ENCODE measurements around the gene NAGPA.
A peak's percentile ranks its signal among the peaks of the same experiment; 100 is the strongest.
"Not testable (repeated sequence)": the region's sequence is repeated elsewhere in the genome, so short reads cannot be mapped to it uniquely, and the experiment has no call there.

NAGPA gene

DNA sequence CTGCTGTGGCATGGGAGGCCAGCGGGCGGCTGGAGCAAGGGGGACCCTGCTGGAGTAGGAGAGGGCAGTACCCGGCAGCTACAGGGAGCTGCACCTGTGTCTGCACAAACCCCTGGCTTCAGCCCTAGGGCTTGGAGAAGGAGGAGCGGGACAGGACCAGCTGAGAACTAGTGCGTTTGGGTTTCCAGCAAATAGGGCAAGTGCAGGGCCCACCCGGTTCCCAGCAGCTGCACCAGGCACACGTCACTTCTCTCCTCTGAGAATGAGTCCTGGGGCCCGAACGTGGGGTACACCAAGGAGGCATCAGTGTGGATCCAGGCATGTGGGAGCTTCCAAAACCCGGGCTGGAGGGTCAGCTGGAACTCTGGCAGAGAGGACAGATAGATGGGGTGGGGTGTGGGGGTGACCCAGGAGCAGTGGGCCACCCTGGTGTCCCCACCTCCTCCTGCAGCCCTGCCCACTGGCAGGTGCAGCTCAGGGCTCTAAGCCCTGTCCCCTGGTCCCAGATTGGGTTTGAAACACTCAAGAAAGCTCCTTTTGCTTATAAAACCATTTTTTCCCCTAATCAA, 26.4 kb upstream of the NAGPA start:
- no peak for DNase-seq (ENCODE audit: low read depth in 3 of 3)

- DNase-seq (ENCODE audit: low read depth in 3 of 3) = no peak
Measured at GRCh38 chr16:5059386-5060072, 25.8 kb upstream of the NAGPA start.

DNA sequence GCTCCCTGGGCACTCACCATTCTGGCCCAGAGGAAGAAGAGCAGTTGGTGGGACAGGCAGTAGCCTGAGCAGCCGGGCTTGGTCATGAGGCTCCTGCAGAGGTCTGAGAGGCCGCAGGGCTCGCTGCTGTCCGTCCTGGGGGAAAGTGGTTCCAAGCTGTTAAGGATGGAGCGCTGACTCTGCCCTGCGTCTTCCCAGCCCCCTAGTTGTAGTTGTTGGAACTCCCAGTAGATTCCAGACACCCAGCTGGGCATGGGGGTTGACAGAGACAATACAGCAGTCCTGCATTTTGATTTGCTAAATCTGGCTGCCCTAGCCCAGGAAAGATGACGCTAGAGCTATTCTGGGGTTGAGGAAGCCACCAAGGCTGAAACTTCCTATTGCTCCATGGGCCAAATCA, 24.7 kb upstream of the NAGPA start:
- no peak for DNase-seq (ENCODE audit: low read depth in 3 of 3)

- DNase-seq (ENCODE audit: low read depth in 3 of 3) = peak in 2 of 3 donors; percentile 18 to 19
Measured at GRCh38 chr16:5056352-5056751, 22.6 kb upstream of the NAGPA start.

- DNase-seq (ENCODE audit: low read depth in 3 of 3) = no peak
Measured at GRCh38 chr16:5054876-5055865, 21.4 kb upstream of the NAGPA start.

- no peak for DNase-seq (ENCODE audit: low read depth in 3 of 3)
Measured at GRCh38 chr16:5046914-5047313, 13.2 kb upstream of the NAGPA start.

GRCh38 chr16:5045499-5046115, 11.9 kb upstream of the NAGPA start:
- DNase-seq (ENCODE audit: low read depth in 3 of 3) = no peak

DNA sequence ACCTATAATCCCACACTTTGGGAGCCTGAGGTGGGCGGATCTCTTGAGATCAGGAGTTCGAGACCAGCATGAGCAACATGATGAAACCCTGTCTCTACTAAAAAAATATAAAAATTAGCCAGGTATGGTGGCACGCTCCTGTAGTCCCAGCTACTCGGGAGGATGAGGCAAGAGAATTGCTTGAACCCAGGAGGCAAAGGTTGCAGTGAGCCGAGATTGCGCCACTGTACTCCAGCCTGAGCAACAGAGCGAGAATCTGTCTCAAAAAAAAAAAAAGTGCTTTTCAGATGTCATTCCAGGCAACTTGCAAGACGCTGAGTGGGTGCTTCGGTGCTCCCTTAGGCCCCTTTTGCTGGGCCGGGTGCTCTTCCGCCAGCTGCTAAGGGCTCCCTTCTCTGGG, 10.8 kb upstream of the NAGPA start:
- DNase-seq (ENCODE audit: low read depth in 3 of 3) = not testable (repeated sequence)

DNA sequence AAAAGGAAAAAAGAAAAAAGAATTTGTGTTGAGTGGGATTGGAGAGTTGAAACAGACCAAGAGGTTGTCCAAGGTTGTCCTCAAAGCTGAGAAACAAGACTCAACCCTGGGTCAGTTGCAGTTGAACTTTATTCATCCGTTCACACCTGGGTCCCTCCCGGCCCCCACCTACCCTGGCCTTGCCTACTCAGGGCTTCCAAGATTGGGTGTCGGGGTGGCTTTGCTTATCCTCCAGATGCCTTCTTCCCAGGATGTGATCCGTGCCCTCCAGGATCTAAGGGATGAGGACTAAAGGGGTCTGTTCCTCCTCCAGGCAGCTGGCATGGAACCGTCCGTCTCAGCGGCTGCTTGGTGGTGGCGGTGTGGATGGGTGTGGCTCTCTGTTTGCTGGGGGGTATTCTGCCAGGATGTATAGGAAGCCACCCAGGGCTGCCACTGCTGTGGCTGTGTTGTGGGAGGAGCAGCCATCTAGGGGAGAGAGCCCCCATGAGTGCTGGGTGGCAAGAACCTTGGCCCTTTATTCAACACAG, 10.3 kb upstream of the NAGPA start:
- no peak for DNase-seq (ENCODE audit: low read depth in 3 of 3)

DNA sequence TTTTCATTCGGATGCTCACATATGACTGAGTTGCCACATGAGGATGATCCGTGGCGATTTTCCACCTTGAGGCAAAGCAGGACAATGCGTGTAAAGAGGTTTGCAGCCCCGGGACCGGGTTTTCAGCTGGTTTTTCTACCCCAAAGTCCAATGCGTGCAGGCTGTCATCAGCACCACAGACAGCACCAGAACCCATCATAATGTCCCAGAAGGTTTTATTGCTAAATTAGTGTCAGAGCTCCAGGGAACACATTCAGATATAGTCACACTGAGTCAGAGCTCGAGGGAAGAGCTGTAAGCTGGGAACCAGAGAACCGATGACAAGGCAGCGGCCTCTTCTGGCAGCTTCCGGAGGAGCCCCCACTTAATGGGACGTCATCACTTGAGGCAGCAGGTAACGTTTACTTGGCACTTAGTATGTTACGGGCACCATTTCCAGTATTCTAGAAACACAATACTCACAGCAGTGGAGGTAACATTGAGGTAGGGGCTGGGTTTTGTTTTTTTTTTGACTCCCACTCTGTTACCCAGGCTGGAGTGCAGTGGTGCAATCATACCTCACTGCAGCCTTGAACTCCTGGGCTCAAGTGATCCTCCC, 8.9 kb upstream of the NAGPA start:
- DNase-seq (ENCODE audit: low read depth in 3 of 3) = no peak

- DNase-seq (ENCODE audit: low read depth in 3 of 3) = no peak
Measured at GRCh38 chr16:5041600-5042133, 7.9 kb upstream of the NAGPA start.

DNA sequence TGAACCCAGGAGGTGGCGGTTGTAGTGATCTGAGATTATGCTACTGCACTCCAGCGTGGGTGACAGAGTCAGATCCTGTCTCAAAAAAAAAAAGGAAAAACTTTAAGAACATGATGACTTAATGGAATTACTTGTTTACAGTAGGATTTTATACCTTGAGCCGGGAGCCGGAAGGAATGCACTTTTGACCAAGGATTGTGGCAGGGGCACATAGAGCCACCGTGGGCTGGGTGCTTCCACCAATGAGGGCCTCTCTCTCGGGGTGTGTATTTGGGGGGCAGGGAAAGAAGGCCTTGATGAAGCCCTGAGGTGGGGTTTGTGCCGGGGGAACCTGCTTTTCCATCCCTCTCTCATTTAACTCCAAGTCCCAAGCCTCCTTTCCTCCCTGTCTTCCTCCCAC, 6.7 kb upstream of the NAGPA start:
- DNase-seq (ENCODE audit: low read depth in 3 of 3) = no peak

- no peak for DNase-seq (ENCODE audit: low read depth in 3 of 3)
Measured at GRCh38 chr16:5036228-5037156, 2.8 kb upstream of the NAGPA start.

DNA sequence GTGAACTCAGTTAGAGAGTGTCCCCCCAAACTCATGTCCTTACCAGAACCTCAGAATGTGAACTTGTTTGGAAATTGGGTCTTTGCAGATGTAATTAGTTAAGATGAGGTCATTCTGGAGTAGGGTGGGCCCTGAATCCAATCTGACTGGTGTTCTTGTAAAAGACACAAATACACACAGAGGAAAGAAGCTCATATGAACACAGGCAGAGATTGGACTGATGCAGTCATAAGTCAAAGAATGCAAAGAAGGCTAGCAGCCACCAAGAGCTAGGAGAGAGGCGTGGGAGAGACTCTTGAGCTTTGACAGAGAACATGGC, 2.1 kb upstream of the NAGPA start:
- no peak for DNase-seq (ENCODE audit: low read depth in 3 of 3)

DNA sequence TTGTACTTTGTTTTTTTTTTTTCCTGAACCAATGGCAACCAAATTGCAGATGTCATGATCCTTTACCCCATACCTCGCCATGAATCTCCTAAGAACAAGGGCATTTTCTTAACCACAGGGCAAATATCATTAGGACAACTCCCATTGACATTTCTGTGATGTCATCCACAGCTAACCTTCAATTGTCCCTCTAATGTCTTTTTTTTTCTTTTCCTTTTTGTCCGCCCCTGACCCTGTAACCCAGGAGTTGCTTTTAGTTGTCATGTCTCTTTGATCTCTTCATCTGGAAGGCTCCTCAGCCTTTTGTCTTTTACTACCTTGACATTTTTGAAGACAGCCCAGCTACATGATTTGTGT, 410 bp upstream of the NAGPA start:
- no peak for DNase-seq (ENCODE audit: low read depth in 3 of 3)

DNA sequence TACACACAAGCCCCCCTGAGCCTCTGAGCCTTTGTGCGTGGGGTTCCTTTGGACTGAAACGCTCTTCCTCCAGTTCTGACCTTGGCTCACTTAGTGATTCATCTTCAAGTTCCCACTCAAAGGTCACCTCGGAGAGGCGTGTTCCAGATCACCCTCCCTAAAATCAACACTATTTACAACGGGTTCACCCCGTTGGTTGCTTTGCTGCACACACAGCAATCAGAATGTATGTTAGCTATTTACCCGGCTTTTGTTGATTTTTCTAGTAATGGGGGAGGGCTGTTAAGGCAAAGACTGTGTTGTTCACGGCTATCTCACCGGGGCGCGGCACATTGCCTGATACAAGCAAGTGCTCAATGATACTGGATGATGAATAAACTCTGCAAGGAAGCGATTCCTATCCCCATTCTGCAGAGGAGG, 977 bp downstream of the NAGPA start:
- DNase-seq (ENCODE audit: low read depth in 3 of 3) = no peak

DNA sequence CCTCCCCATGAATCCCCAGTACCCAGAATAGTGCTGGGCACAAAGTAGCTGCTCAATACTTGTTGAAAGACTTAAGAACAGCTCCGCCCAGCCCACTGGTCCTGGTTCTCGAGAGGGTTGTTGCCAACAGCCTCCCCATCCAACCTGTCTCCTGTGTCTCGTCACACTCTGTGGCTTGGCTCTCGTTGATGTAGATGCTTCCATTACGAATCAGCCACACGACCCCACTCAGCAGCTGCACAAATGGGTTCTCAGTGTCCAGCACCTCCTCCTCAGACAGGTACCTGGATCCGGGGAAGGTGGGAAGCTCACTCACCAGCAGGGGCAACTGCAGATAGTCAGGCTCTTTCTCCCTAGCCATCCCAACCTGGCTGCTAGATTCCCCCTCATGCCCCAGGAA, 2.1 kb downstream of the NAGPA start:
- DNase-seq (ENCODE audit: low read depth in 3 of 3) = no peak

DNA sequence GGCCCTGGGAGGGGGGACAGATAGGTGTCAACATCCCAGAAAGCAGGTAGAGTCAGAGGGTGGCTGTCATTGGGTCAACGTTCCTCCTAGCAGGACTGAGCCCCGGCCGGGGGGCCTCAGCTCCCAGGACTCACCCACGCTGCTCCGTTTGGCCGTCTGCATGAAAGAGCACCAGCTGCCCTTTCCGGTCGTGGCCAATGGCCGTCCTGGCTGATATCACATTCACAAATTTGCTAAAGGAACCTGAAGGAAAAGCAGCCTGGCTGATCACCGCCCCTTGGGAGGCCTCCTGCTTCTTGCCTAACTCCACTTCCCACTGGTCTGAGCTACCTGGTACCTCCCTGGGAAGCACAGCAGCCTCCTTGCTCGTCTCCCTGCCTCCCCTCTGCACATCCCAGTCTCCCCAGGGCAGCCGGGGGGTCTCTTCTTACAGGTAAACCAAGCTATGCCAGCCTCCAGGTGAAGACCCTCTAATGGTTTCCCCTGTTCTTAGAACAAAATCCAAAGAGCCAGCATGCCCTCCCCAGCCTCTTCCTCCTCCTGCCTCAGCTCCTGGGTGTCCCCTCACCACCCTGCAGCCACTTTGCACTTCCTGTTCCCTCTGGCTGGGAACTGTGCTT, 3.4 kb downstream of the NAGPA start:
- no peak for DNase-seq (ENCODE audit: low read depth in 3 of 3)

GRCh38 chr16:5028950-5029475, 4.7 kb downstream of the NAGPA start:
- no peak for DNase-seq (ENCODE audit: low read depth in 3 of 3)

Data from stimulated activated CD4-positive, alpha-beta T cell treated with anti-CD3 and anti-CD28 coated beads, TNF-alpha, amount 100 ng/mL, for 48 hours (primary cell).